ENCODE data around the gene SAMD9.
"Not testable (repeated sequence)": the region's sequence is repeated elsewhere in the genome, so short reads cannot be mapped to it uniquely, and the experiment has no call there.

SAMD9 gene

DNA sequence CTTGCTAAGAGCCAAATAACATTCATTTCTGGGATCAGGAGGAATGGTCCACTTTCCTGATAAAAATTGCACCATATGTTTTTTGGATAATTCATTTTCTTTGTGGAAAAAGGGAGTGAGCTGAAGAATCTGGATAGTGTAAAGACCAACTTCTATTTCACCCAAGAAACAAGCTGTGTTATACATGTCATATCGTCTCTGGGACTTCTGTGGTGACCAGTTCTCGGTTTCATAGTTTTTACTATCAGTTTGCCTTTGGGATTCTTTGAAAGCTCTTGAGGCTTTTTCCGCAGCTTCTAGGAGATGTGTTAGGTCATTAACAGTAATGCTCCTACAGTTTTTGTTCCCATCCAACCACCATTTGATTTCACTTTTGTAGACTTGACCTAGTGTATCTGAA is 14.4 kb upstream of the SAMD9 start:
- no peaks in the 10 kb centered on the region for H3K79me2 ChIP-seq (ENCODE audit: low read length)
- no peak overlapping the region for H3K9ac ChIP-seq (ENCODE audit: low read length)
- H3K4me1 ChIP-seq (ENCODE audit: low read length) = no peaks in the 10 kb centered on the region
- H4K20me1 ChIP-seq (ENCODE audit: insufficient read depth, low read length) = no peaks in the 10 kb centered on the region
- H3K9me2 ChIP-seq (replicated peaks; ENCODE audit: insufficient read depth, low read length) = no peaks in the 10 kb centered on the region
- H3K4me3 ChIP-seq (ENCODE audit: low read length) = no peak overlapping the region
- no peak overlapping the region for H2AFZ ChIP-seq (ENCODE audit: low read length)
- H3K36me3 ChIP-seq (replicated peaks; ENCODE audit: insufficient read depth, low read length) = peaks cover 25% of the 10 kb centered on the region
- H3K4me2 ChIP-seq (ENCODE audit: low read depth, low read length) = no peak overlapping the region
- no peak overlapping the region for H3K27ac ChIP-seq (ENCODE audit: low read length)
- no peaks in the 10 kb centered on the region for H3F3A ChIP-seq (ENCODE audit: insufficient read depth, low read length)
- H3K9me3 ChIP-seq (replicated peaks; ENCODE audit: insufficient read depth, low read length) = no peaks in the 10 kb centered on the region
- TF ChIP-seq EZH2 (optimal IDR thresholded peaks at IDR 0.05; ENCODE audit: low read depth, low read length) (no peak), EZH2phosphoT487 (IDR thresholded peaks at IDR 0.05; ENCODE audit: low read length) (no peak)
- TF ChIP-seq, protein P1, sequence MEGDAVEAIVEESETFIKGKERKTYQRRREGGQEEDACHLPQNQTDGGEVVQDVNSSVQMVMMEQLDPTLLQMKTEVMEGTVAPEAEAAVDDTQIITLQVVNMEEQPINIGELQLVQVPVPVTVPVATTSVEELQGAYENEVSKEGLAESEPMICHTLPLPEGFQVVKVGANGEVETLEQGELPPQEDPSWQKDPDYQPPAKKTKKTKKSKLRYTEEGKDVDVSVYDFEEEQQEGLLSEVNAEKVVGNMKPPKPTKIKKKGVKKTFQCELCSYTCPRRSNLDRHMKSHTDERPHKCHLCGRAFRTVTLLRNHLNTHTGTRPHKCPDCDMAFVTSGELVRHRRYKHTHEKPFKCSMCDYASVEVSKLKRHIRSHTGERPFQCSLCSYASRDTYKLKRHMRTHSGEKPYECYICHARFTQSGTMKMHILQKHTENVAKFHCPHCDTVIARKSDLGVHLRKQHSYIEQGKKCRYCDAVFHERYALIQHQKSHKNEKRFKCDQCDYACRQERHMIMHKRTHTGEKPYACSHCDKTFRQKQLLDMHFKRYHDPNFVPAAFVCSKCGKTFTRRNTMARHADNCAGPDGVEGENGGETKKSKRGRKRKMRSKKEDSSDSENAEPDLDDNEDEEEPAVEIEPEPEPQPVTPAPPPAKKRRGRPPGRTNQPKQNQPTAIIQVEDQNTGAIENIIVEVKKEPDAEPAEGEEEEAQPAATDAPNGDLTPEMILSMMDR (IDR thresholded peaks at IDR 0.05; ENCODE audit: low read length) = no peak
- DNase-seq = no peak
- H3K27me3 ChIP-seq (replicated peaks; ENCODE audit: insufficient read depth, low read length) = no peaks in the 10 kb centered on the region

DNA sequence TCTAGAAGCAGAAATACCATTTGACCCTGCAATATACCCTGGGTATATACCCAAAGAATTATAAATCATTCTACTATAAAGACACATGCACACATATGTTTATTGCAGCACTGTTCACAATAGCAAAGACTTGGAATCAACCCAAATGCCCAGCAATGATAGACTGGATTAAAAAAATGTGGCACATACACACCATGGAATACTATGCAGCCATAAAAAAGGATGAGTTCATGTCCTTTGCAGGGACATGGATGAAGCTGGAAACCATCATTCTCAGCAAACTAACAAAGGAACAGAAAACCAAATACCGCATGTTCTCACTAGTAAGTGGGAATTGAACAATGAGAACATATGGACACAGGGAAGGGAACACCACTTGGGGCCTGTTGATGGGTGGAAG is 9.2 kb upstream of the SAMD9 start:
- not testable (repeated sequence) for H3F3A ChIP-seq (ENCODE audit: insufficient read depth, low read length); DNase-seq; H3K27me3 ChIP-seq (replicated peaks; ENCODE audit: insufficient read depth, low read length); H3K79me2 ChIP-seq (ENCODE audit: low read length); H2AFZ ChIP-seq (ENCODE audit: low read length); H3K4me1 ChIP-seq (ENCODE audit: low read length); H3K4me2 ChIP-seq (ENCODE audit: low read depth, low read length); H3K4me3 ChIP-seq (ENCODE audit: low read length); H3K9ac ChIP-seq (ENCODE audit: low read length); H3K9me3 ChIP-seq (replicated peaks; ENCODE audit: insufficient read depth, low read length); H3K9me2 ChIP-seq (replicated peaks; ENCODE audit: insufficient read depth, low read length); H3K27ac ChIP-seq (ENCODE audit: low read length); H4K20me1 ChIP-seq (ENCODE audit: insufficient read depth, low read length); H3K36me3 ChIP-seq (replicated peaks; ENCODE audit: insufficient read depth, low read length)

DNA sequence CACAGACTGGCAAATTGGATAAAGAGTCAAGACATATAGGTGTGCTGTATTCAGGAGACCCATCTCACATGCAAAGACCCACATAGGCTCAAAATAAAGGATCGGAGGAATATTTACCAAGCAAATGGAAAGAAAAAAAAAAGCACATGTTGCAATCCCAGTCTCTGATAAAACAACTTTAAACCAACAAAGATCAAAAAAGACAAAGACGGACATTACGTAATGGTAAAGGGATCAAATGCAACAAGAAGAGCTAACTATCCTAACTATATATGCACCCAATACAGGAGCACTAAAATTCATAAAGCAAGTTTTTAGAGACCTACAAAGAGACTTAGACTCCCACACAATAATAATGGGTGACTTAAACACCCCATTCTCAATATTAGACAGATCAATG is 5.8 kb upstream of the SAMD9 start:
- not testable (repeated sequence) for H3K4me1 ChIP-seq (ENCODE audit: low read length); H3K36me3 ChIP-seq (replicated peaks; ENCODE audit: insufficient read depth, low read length); H2AFZ ChIP-seq (ENCODE audit: low read length); H4K20me1 ChIP-seq (ENCODE audit: insufficient read depth, low read length); H3K79me2 ChIP-seq (ENCODE audit: low read length); H3K4me3 ChIP-seq (ENCODE audit: low read length); H3K9me3 ChIP-seq (replicated peaks; ENCODE audit: insufficient read depth, low read length); H3K27ac ChIP-seq (ENCODE audit: low read length); H3K9ac ChIP-seq (ENCODE audit: low read length); DNase-seq; H3K4me2 ChIP-seq (ENCODE audit: low read depth, low read length); H3K27me3 ChIP-seq (replicated peaks; ENCODE audit: insufficient read depth, low read length); H3K9me2 ChIP-seq (replicated peaks; ENCODE audit: insufficient read depth, low read length); H3F3A ChIP-seq (ENCODE audit: insufficient read depth, low read length)

DNA sequence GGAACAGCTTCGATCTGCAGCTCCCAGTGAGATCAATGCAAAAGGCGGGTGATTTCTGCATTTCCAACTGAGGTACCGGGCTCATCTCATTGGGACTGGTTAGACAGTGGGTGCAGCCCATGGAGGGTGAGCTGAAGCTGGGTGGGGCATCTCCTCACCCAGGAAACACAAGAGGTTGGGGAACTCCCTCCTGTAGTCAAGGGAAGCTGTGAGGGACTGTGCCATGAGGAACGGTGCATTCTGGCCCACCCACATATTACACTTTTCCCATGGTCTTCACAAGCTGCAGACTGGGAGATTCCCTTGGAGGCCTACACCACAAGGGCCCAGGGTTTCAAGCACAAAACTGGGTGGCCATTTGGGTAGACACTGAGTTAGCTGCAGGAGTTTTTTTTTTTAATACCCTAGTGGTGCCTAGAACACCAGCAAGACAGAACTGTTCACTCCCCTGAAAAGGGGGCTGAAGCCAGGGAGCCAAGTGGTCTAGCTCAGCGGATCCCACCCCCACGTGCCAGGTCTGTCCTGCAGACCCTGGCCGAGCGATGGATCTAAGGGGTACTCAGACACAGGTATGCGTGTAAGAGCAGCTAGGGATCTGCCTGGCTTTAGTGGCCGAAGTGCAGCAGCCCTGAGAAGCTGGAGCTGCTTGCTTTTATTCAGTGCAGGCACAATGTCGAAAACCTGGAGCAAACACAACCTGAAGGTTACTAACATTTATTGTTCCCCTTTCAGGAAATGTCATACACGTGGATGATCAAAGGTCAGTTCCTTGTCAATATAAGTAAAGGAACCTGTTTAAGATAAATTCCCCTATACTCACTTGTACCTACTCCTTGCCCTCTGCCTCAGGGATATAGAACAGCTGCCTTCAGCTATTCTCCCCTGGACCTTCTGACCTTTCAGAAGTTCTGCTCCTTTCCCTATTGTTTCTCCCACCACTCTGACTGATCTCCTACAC is 3.1 kb upstream of the SAMD9 start:
- no peaks in the 10 kb centered on the region for H3K27me3 ChIP-seq (replicated peaks; ENCODE audit: insufficient read depth, low read length)
- H3K9me2 ChIP-seq (replicated peaks; ENCODE audit: insufficient read depth, low read length) = no peaks in the 10 kb centered on the region
- no peaks in the 10 kb centered on the region for H3K36me3 ChIP-seq (replicated peaks; ENCODE audit: insufficient read depth, low read length)
- peaks cover 18% of the 10 kb centered on the region for H3K79me2 ChIP-seq (ENCODE audit: low read length)
- DNase-seq = no peak
- H4K20me1 ChIP-seq (ENCODE audit: insufficient read depth, low read length) = no peaks in the 10 kb centered on the region
- H3K4me2 ChIP-seq (ENCODE audit: low read depth, low read length) = no peak overlapping the region
- no peak overlapping the region for H3K4me3 ChIP-seq (ENCODE audit: low read length)
- TF ChIP-seq, protein P1 (IDR thresholded peaks at IDR 0.05; ENCODE audit: low read length) = no peak
- TF ChIP-seq EZH2phosphoT487 (IDR thresholded peaks at IDR 0.05; ENCODE audit: low read length) (no peak), EZH2 (optimal IDR thresholded peaks at IDR 0.05; ENCODE audit: low read depth, low read length) (no peak)
- no peak overlapping the region for H3K9ac ChIP-seq (ENCODE audit: low read length)
- peaks cover 9% of the 10 kb centered on the region for H3F3A ChIP-seq (ENCODE audit: insufficient read depth, low read length)
- no peak overlapping the region for H3K27ac ChIP-seq (ENCODE audit: low read length)
- no peak overlapping the region for H2AFZ ChIP-seq (ENCODE audit: low read length)
- H3K9me3 ChIP-seq (replicated peaks; ENCODE audit: insufficient read depth, low read length) = no peaks in the 10 kb centered on the region
- H3K4me1 ChIP-seq (ENCODE audit: low read length) = peaks cover 23% of the 10 kb centered on the region

Data from MM.1S (cell line).